T-helper 1 cell treated with Interleukin-12 subunit alpha and Interleukin-12 subunit beta and Interleukin-4 antibody, amounts not matched to agents 30 ng/mL and 1 ng/mL, for 36 hours (primary cell): ENCODE results near the gene GMDS. TPM values are rescaled to one million over a fixed set of nuclear protein-coding genes. Genes with fewer than 3 reads are reported as not detected.

Experiments used
- intact Hi-C: fragments of 100-400 bp; cut with micrococcal nuclease; formaldehyde crosslinking; loops from one replicate; pipeline ENCODE4 v1.15.1; 2024
- total RNA-seq: library from RNA; stranded (reverse); gene quantifications from 2 replicates; pipeline ENCODE4 v1.2.3, GENCODE V29; 2022

Gene GMDS
- total RNA-seq, 1 donor from 2014 or later, result 28.6 TPM

- intact Hi-C loops, result no loop called here
Measured at GRCh38 chr6:1872649-1873131, 372.7 kb downstream of the GMDS start.

GRCh38 chr6:1871724-1872315 is 373.6 kb downstream of the GMDS start:
- intact Hi-C loops, result no loop called here

GRCh38 chr6:1870932-1871331 is 374.5 kb downstream of the GMDS start:
- intact Hi-C loops, result no loop called here

GRCh38 chr6:1870251-1870650 is 375.2 kb downstream of the GMDS start:
- intact Hi-C loops, result no loop called here

- intact Hi-C loops, result no loop called here
Measured at GRCh38 chr6:1869769-1870168, 375.6 kb downstream of the GMDS start.

- intact Hi-C loops, result no loop called here
Measured at GRCh38 chr6:1869308-1869707, 376.1 kb downstream of the GMDS start.

- intact Hi-C loops, result no loop called here
Measured at GRCh38 chr6:1868561-1869261, 376.7 kb downstream of the GMDS start.

- intact Hi-C loops, result no loop called here
Measured at GRCh38 chr6:1867197-1867596, 378.2 kb downstream of the GMDS start.

- intact Hi-C loops, result no loop called here
Measured at GRCh38 chr6:1865585-1865984, 379.8 kb downstream of the GMDS start.

GRCh38 chr6:1864496-1864895 is 380.9 kb downstream of the GMDS start:
- intact Hi-C loops, result no loop called here

GRCh38 chr6:1862411-1862810 is 383.0 kb downstream of the GMDS start:
- intact Hi-C loops, result loop anchor here (1.0 kb wide), 1 partner anchor 36 kb away; no protein-coding TSS in a partner anchor

- intact Hi-C loops, result no loop called here
Measured at GRCh38 chr6:1860756-1861348, 384.6 kb downstream of the GMDS start.

GRCh38 chr6:1858859-1859258 is 386.5 kb downstream of the GMDS start:
- intact Hi-C loops, result no loop called here

- intact Hi-C loops, result no loop called here
Measured at GRCh38 chr6:1858196-1858595, 387.2 kb downstream of the GMDS start.

GRCh38 chr6:1856381-1856780 is 389.0 kb downstream of the GMDS start:
- intact Hi-C loops, result no loop called here

- intact Hi-C loops, result no loop called here
Measured at GRCh38 chr6:1855890-1856289, 389.5 kb downstream of the GMDS start.

- intact Hi-C loops, result no loop called here
Measured at GRCh38 chr6:1854296-1854695, 391.1 kb downstream of the GMDS start.

- intact Hi-C loops, result no loop called here
Measured at GRCh38 chr6:1853761-1854160, 391.6 kb downstream of the GMDS start.

GRCh38 chr6:1851681-1852456 is 393.5 kb downstream of the GMDS start:
- intact Hi-C loops, result no loop called here

GRCh38 chr6:1850840-1851157 is 394.6 kb downstream of the GMDS start:
- intact Hi-C loops, result no loop called here

- intact Hi-C loops, result no loop called here
Measured at GRCh38 chr6:1850121-1850839, 395.1 kb downstream of the GMDS start.
